ENCODE measurements around the gene GAN. TPM values are rescaled to one million over a fixed set of nuclear protein-coding genes. Genes with fewer than 3 reads are reported as not detected.
A peak's percentile ranks its signal among the peaks of the same experiment; 100 is the strongest.

The GAN gene
- total and polyA plus RNA-seq, 2 of the 4 experiments (the other 2 are of a cell fraction): 1.1 to 5.7 TPM

GRCh38 chr16:81403601-81404391, 89.0 kb downstream of the GAN start:
- H2AFZ ChIP-seq (replicated peaks; ENCODE audit: low read length, poor library complexity): peak overlapping the region; percentile 92
- no peak overlapping the region for H2BK5ac ChIP-seq (ENCODE audit: low read depth, low read length, poor library complexity, severe bottlenecking)
- H2AK5ac ChIP-seq (ENCODE audit: low read depth, low read length): peak overlapping the region; percentile 54; the same call in 1 of the 2 replicates
- ChIA-PET CTCF (interaction anchor here (0.6 to 1.3 kb wide), 6 partner anchors 15 to 293 kb away, joined by 3 to 5 read pairs (median 4); no protein-coding TSS in a partner anchor), POLR2A (ENCODE audit: unreplicated experiment) (interaction anchor here (0.6 kb wide), 1 partner anchor 12 kb away, joined by 9 read pairs; no protein-coding TSS in a partner anchor)
- no peak overlapping the region for H3K18ac ChIP-seq (ENCODE audit: low read depth, low read length)
- H3K9me3 ChIP-seq (ENCODE audit: control insufficient read depth, insufficient read depth, low read length): peaks cover 4% of the 10 kb centered on the region; the same call in 1 of the 2 replicates
- no peak overlapping the region for H3K27ac ChIP-seq (ENCODE audit: insufficient read depth, low read length)
- no peak overlapping the region for H4K8ac ChIP-seq (ENCODE audit: low read depth in 2 of 2, low read length in 2 of 2)
- H3K9me1 ChIP-seq (ENCODE audit: insufficient read depth, low read length): peaks cover 3% of the 10 kb centered on the region
- TF ChIP-seq SMC3 (IDR thresholded peaks at IDR 0.05; ENCODE audit: low read depth, low read length) (peak; percentile 96), NFE2L2 (IDR thresholded peaks at IDR 0.05; ENCODE audit: low read depth, low read length) (no peak), CTCF (conservative IDR thresholded peaks at IDR 0.05; ENCODE audit: low read depth, low read length) (peak; percentile 95), POLR2A (IDR thresholded peaks at IDR 0.05; ENCODE audit: low read depth, low read length) (peak; percentile 53; the same call in 1 of the 2 replicates), CHD1 (IDR thresholded peaks at IDR 0.05; ENCODE audit: low read depth, low read length) (no peak), RAD21 (IDR thresholded peaks at IDR 0.05; ENCODE audit: low read length) (peak; percentile 98)
- H3K36me3 ChIP-seq (ENCODE audit: control insufficient read depth, insufficient read depth, low read length): no peaks in the 10 kb centered on the region
- H2BK120ac ChIP-seq (ENCODE audit: low read depth, low read length): no peak overlapping the region
- H3K79me1 ChIP-seq (ENCODE audit: low read depth in 1 of 2, low read length in 2 of 2): no peaks in the 10 kb centered on the region
- no peak overlapping the region for H3K9ac ChIP-seq (ENCODE audit: low read depth, low read length)
- H2AK9ac ChIP-seq (replicated peaks; ENCODE audit: low read depth, low read length, poor library complexity): peak overlapping the region; percentile 35
- no peak overlapping the region for H2BK20ac ChIP-seq (ENCODE audit: low read depth, low read length)
- no peak overlapping the region for H3K23ac ChIP-seq (ENCODE audit: low read depth, low read length)
- in situ Hi-C loops (cut with MboI; ENCODE audit: low sequenced_read_pairs) (loop anchor here (5.0 kb wide), 1 partner anchor 324 kb away; no protein-coding TSS in a partner anchor), dilution Hi-C loops (cut with HindIII; ENCODE audit: low sequenced_read_pairs, unreplicated experiment) (no loop called here), intact Hi-C loops (cut with micrococcal nuclease) (loop anchor here (1.0 to 10.0 kb wide), 6 partner anchors 108 to 320 kb away; no protein-coding TSS in a partner anchor)
- BruUV-seq (replicated peaks): no TSS peak
- peaks cover 2% of the 10 kb centered on the region; the same call in 1 of the 2 replicates for H3K4me1 ChIP-seq (ENCODE audit: control insufficient read depth, insufficient read depth, low read length)
- H4K20me1 ChIP-seq (ENCODE audit: insufficient read depth, low read length): 0 out of 2 replicates have a peak, but pooled peaks cover 4% of the 10 kb centered on the region
- no peak overlapping the region for H3K4me3 ChIP-seq (ENCODE audit: insufficient read depth, low read depth, low read length)
- H3K27me3 ChIP-seq (ENCODE audit: control insufficient read depth, insufficient read depth, low read length): no peaks in the 10 kb centered on the region
- H3K14ac ChIP-seq (replicated peaks; ENCODE audit: low read depth, low read length): no peak overlapping the region
- no peak overlapping the region for H3K4ac ChIP-seq (ENCODE audit: low read depth, low read length)
- H3K56ac ChIP-seq (ENCODE audit: extremely low read depth, insufficient read depth, low read length): no peak overlapping the region
- no peak overlapping the region for H4K5ac ChIP-seq (ENCODE audit: low read depth, low read length)
- 16% methylated on average over 13 of the region's 37 CpGs; no CpG with 5 or more reads in 1 of the 2 experiments for WGBS, 2 experiments (ENCODE audit: extremely low coverage in 2 of 2, insufficient read length in 1 of 2)
- DNase-seq (peak; percentile 53), ATAC-seq (ENCODE audit: low read depth) (peak; percentile 84)
- H2BK15ac ChIP-seq (ENCODE audit: low read depth, low read length): no peak overlapping the region; the same call in 2 of the 3 replicates
- H4K91ac ChIP-seq (ENCODE audit: insufficient read depth, low read depth, low read length): no peak overlapping the region
- H3K4me2 ChIP-seq (ENCODE audit: low read depth, low read length): peak overlapping the region; percentile 75

Data from IMR-90 (cell line).